Stimulated activated CD8-positive, alpha-beta memory T cell treated with anti-CD3 and anti-CD28 coated beads, Interleukin-4, amount 100 ng/mL, for 4 hours (primary cell): Measurements from ENCODE around the gene NPRL2.

Experiments
- DNase-seq, 2 donors: peaks; one replicate each; pipeline ENCODE4 v3.0.0-alpha.2; 2020; ENCODE audit warnings: low read depth in 2 of 2, low spot score in 1 of 2

The NPRL2 gene

DNA sequence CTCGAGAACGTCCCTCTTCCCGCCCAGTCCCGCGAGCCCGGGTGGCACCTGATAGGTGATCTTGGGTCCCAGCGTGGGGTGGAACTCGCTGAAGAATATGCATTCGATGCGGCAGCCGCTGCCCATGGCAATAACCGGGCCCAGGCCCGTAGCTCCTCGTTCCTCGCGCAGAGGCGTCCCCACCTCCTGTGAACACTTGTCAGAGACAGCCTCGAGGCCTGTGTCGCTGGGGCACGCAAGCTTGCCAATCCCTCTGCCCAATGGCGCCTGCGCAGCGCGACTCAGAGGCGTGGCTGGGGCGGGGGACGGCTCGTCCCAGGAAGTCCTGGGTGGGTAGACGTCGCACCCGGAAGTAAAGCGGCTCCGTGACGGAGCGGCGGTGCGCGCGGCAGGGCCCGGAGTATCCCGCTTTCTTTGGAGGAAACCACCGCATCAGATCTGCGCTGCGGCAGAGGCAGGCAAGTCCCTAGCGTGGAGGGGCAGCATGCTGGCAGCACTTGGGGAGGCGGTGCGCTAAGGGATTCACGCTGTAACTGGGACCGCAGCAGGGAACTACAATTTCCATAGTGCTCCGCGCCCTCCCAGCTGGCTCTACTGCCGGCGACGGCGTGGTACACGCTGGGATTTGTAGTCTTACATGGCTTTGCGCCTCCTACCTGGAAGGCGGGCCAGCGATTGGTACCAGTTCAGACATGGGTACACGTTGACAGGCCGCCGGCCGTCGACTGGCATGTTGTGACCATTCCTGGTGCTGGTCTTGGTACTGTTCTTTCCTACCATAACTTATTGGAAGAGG is at the start of gene NPRL2, which contains the start of gene CYB561D2:
Gene NPRL2, minus strand, starts transcription at position 249 of the 796 bp plus-strand sequence. Its CDS starts 123 bp downstream, at position 126.
Gene CYB561D2, plus strand, starts transcription at position 336 of the 796 bp plus-strand sequence. CDS start 572 bp downstream, outside the sequence.
- DNase-seq, result peak; percentile 99

DNA sequence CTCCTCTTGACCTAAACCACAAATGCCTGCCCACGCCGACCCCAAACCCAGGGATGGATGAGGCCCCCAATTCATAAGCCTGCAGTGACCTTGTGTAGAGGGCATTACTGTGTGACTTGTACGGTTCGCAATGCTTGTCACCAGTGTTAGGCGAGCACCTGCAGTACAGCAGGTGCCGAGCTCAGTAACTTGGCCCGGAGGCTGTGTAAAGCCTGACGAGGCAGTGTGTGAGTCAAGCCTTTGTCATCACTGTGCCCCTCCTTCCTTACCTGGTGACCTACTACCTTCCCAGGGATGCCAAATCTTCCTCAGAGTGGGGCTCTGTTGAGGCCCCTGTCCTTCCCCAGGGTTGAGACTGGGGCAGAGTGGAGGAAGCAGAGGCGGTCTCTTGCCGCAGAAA is 45.9 kb upstream of the NPRL2 start:
- DNase-seq, result no peak

DNA sequence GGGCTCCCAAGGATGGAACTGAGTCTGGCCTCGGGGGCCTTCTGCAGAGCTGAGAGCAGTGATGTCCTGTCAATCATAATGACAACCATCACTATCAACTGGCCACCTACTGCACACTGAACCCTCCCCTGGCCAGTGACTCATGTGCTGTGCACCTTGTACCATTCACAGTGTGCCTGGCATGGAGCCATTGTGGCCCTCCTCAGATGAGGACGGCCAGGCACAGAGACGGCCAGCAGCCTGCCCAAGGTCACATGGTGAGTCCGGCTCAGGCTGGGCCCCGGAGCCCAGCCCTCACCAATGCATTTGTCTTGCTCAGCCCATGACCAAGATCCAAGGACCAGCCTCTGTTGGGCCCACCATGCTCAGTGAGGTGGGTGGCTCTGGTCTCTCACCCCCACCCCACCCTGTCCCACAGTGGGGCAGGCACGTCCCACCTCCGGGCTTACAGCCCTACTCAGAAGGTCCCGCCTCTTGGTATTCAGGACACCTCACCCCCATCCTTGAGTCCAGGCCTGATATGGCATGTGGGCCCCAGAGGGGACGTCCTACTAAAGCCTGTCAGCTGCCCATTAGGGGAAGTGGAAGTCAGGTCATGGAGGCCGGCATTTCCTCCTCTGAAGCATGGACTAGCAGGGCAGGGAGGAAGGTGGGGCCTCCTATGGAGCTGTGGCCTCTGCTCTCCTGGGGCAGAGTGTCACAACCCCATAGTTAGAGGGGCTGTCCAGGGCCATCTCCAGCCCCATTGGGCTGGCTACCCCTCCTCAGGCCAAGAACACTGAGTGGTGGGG is 44.7 kb upstream of the NPRL2 start:
- DNase-seq, result no peak

DNA sequence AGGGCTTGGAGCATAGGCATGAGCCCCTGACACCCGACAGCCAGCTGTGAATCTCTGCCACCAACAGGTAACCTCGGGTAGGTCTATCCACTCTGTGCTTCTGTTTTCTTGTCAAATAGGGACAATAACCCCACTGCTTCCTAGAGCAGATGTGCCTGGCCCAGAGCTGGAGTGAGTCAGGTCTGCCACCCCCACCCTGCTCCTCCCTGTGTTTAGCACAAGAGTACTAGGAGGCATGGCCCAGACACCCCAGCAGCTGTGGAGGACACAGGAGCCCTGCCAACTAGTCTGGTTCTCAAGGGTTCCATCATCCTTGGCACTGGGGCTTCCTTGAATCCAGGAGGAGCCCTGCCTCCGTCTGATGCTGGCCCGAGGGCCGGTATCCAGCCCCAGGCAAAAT is 42.5 kb upstream of the NPRL2 start:
- no peak for DNase-seq

DNA sequence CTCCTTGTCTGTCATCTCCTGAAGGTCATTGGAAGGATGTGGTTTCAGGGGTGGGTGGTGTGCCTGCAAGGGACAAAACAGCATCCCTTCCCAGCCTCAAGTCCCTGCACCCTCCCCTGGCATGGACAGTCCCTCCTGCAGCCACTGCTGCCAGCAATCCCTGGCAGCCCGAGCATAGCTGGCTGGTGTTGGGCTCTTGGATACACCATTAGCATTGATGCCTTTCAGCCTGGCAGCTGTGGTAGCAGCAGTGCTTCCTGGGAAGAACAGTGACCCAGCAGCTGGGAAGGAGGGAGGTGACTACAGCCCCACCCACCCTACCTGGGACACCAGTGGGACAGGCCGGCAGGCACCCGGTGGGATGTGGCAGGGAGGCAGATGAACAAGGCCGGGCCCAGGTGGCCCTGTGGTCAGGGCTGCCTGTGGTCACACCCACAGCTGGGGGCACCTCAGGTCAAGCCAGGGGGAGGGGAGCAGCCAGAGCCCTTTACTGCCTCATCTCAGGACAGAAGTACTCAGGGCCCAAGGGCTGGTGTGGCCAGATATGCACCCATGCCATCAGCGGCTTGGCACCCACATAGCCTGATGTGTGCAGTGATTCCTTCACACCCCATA is 41.6 kb upstream of the NPRL2 start:
- no peak for DNase-seq

DNA sequence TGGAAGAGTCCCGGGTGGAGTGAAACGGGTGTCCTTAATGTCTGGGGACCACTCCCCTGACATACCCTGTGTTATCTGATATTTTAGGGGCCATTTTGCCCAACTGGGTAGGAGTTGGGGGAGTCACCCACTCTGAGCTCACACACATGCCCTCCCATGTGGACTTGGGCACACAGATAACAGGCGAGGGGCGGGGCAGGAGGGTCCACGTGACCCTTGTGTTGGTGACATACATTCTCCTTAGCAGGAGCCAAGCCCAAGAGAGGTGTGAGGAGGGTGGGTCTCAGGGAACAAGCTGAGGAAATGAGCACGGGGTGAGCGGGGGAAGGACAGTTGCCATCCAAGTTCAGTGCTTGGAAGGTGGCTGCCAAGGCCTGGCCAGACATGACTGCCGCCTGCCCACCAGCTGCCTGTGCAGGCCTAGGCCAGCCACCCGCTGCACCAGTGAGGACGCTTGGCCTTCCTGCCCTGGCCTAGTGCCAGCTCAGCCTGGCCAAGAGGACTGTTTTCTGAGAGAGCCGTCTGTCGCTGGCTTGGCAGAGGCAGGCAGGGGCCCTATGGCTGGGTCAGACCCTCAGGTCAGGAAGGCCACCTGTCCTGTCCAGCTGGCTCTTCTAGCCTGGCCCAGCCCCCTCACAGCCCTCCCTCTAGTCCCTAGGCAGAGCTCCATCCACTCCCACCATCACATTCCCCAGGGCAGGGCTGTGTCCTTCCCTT is 40.1 kb upstream of the NPRL2 start:
- no peak for DNase-seq

DNA sequence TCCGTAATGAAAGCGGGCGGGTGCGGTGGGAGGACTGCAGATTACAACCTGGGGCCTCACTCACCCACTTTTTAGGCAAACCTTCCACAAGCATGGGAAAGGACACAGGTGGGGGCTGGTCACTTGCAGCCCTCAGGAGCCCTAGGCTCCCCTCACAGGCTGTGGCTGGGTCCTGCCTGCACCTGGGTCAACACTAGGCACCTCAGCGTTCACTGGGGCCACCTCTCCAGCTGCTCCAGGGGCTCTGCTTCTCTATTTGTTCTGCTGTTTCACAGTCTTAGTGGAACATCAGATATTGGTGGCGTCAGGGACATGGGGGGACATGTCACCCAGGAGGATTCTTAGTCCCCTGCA is 38.8 kb upstream of the NPRL2 start:
- no peak for DNase-seq

DNA sequence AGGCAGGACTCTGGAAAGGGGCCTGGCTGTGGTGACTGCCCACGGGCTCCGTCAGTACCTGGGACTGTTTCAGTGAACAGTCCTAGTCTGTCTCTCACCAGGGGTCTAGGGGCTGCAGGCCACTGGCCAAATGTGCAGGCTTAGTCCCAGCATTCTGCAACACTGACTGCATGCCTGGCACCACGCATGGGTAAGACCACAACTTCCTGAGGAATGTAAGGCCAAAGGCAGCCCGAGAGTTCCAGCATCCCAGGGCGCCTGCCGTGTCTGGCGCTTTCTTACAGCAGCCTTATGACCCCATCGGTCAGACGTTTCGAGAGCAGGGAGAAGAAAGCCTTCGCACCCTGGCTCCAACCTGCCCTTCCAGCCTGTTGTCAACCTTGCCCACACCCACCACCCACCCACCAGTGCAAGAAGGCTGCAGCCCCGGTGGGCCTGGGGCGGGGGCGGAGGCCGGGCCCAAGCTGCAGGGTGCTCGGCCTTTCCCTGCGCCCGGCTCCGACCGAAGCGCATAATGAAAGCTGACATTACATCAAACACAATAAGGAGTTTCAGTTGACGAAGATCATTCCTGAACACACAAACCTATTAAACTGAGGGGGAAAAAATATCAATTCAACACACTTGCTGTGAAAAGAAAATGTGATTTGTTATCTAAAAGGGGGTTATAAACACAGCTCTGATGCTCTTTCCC is 38.3 kb upstream of the NPRL2 start:
- DNase-seq, result no peak

DNA sequence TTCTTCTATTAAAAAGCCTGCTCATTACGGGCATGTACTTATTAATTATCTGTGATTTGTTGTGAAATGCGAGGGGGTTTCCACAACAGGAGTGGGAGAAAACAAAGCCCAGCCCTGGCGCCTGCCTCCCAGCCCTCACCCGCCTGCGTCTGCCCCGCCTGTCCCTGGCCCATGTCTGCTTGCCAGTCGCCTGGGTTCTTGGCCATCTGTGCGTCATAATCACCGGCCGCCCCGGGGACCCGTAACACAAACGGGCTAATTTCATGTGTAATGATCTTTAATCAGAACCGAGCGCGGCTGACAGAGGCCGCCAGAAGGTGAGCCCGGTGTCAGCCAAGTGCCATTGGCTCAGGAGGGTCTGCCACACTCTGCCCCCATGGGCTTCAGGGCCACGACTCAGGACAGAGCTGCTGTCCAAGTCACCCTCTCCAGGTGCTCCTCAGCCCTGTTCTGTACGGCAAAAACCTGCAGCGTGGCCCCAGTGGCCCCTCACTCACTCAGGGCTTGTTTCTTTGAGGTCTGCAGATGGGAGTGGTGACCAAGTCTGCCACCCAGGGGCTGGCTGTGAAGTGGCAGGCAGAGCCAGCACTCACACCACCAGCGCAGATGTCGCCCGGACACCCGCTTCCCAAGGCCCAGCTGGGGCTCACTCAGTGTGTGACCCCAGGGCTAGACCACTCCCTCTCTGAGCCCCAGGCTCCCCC is 37.6 kb upstream of the NPRL2 start:
- DNase-seq, result no peak

DNA sequence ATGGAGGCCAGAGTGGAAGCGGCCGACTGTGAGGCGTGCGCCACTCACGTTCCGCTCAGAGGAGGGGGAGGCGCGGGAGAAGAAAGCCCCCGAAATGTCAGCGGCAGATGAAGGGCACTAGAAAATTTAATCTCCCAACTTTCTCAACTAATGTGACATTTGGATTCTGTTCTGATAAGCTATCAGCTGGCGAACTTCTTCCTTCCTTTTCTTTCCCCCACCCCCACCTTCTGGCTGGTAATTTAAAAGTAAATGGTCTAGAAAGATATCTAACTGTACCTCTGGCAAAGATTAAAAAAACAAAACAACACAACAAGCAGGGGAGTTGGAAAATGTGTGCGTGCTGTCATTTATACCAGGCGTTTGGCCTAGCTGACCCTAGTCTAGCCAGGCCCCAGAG is 35.2 kb upstream of the NPRL2 start:
- DNase-seq, result no peak

DNA sequence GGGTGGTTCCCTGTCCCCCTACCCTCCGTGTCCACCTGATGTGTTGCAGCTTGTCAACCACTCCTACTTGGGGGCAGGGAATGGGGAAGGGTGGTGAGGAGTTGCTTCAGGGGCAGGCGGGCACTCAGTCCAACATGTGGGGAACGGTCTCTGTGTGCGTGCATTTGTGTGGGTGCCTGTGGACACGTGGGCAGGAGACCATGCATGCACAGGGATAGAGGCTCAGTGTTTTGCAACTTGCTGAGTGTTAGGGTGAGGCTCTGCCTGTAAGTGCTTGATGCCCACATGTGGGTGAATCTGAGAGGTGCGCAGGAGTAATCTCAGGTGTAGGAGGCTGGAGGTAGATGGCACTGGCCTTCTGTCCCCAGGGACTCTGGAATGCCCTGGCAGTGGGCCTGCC is 33.2 kb upstream of the NPRL2 start:
- DNase-seq, result no peak

DNA sequence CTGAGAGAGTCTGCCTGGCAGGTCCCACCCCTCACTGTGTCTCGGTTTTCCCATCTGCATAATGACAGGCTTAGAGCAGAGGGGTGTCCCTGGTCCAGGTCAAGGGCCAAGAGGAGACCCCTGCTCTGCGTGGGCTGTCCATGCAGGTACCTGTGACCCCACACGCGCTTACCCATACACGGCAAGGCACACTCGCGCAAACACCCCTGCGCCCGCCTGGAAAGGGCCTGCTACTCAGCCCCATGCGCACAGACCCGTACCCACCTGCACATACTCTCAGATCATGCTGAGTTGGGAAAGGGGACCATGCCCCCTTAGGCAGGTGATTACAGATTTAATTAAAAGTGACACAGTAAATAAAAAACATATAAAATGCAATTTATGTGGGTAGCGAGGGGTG is 32.1 kb upstream of the NPRL2 start:
- no peak for DNase-seq

DNA sequence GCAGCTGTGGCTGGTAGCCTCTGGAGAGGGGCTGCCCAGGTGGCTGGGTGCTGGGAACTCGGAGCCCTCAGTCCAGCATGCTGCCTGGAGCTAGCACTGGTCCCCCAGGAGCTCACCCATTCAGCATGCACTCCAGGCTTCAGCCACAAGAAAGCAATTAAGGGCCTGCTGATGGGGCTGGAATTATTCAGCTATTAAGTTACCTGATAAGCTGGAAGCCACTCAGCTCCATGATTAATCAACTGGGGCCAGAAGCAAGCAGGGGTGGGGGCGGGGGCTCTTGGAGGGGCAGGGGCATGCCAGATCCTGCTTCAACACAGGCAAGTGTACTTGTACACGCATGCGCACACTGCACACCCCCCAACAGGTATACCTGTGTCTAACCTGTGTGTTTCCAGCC is 30.8 kb upstream of the NPRL2 start:
- no peak for DNase-seq

DNA sequence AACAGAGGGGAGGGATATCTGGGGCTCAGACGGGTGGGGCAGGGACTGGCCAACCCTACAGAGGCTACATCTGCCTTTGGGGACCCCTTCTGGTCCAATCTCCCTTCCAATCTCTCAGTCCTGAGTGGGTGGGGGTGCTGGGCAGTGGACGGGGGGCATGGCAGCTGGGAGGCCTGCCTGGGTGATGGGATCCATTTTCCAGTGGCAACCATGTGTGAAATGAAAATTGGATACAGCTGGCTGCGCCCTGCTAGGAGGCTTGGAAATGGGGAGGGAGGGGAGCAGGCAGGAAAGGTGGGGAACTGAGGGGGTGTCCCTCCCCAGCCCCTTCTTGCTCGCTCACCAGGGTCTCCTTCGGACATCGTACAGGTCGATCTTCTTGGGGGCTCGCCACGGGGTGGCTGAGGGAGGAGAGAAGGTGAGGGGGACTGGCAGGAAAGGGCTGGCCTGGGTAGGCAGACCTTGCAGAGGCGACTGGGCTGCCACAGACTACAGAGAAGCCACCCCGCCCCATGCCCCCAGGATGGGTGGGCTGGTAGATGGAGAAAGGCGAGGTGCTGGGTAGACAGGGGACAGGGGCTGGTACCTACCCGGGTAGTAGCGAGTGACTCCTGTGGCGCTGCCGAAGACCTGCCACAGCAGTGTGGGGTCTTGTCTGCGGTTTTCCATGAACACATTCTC is 30.0 kb upstream of the NPRL2 start:
- no peak for DNase-seq

DNA sequence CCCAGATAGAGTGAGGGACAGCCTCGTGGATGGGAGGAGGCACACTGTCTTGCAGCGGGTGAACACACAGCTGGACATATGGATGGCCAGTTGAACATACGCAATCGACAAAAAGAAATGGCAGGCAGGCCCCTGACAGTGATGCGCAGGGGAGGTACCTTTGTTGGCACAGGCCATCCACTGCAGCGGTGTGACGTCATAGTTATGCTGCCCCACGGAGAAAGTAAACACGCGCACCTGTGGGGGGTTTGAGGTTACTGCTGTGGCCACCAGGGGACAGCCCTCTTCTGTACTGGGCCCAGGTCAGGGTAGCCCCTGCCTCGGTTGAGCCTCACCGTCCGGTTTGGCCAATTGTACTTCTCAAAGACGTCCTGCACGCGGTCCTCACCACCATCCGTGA is 28.2 kb upstream of the NPRL2 start:
- no peak for DNase-seq

DNA sequence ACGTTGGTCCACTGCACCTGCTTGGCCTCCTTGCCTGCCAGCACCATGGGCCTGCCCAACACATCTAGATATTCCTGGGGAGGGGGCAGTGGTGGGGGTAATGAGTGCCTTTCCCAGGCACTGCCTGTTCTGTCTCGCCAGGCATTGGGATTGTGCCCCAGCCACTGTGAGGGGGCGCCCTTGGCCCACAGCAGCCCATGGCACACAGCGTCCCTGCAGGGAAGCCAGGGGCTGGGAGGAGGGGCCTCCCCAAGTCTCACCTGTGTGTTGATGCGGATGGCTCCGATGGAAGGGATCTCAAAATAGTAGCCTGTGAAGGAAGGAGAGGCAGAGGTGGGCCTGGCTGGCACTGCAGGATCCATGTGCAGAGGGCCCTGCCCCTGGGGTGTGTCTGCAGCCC is 27.4 kb upstream of the NPRL2 start:
- no peak for DNase-seq

DNA sequence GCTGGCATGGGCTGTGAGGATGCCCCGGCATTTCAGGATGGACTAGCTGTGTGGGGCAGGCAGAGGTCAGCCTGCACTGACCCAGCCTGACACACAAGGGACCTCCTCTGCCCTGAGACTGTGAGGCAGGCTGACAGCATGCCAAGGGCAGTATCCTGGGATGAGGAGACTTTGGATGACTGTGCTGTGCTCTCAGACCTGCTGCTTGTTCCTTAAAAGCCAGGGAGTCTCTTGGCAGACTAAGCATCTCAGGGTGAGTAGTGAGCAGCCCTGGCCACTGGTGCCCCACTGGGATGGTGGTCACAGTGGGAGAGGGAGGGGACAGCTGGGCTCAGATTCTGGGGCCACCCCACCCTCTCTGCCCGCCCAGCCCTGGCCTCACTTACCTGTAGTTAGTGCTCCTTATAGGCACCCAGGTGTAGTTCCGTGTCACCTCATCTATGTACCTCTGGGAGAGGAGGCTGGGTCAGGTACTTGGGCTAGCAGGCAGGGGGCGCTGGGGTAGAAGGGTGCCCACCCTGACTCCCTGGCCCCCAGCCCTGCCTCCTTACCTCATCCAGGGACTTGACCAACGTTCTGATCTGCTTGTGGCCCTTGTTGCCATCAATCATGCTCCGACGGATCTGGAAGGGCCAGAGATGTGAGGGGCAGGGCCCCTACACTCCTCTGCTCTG is 24.8 kb upstream of the NPRL2 start:
- no peak for DNase-seq

DNA sequence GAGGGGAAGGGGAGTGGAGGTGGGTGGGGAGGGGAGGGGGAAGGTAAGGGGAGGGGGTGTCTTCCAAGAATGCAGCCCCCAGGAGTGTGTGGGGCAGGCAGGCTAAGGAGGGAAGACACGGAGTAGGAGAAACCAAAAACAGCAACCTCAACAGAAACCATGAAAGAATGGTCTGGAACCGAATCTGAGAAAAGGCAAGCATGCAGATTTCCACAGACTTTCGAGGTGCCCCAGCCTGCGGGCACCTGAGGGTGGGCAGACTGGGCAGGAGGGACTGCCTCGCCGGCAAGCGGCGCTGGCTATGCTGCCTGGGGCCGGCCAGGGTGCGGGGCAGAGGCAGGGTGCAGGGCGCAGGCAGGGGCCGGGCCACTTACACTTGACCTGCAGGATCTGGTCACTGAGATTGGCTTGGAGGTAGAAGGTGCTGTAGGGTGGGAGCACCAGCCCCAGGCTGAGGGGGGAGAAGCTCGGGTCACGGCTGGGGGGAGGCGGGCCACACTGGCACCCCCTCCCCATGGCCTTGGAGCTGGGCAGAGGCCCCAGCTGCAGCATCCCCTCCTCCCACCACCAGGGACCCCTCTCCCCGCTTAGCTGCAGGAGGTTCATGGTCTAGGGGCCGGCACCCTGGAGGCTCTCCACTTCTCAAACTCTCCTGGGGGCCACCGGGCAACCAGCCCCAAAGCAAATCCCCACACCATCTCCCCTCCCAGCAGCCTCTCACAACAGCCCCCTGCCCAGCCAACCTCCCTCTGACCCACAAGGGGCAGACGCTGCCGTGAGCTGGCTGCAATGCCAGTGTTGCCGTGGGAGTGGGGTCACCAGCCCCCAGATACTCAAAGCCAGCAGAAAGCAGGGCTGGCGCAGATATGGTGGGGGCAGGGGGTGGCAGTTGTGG is 24.0 kb upstream of the NPRL2 start:
- DNase-seq, result no peak
